Type B pancreatic cell (in vitro differentiated cells): Measurements from ENCODE around the gene SLCO3A1. TPM values are rescaled to one million over a fixed set of nuclear protein-coding genes. Genes with fewer than 3 reads are reported as not detected.

Experiments
- DNase-seq: peaks from one replicate; pipeline ENCODE4 v3.0.0; 2021; ENCODE audit warnings: mixed read lengths; ENCODE audit not compliant: unreplicated experiment; ENCODE audit errors: extremely low spot score
- H3K27ac Mint-ChIP-seq: 2 replicates; pipeline ENCODE4 v1.8.0; 2021; ENCODE audit warnings: mild to moderate bottlenecking, mixed read lengths
- H3K27me3 Mint-ChIP-seq: 2 replicates; pipeline ENCODE4 v1.8.0; 2021; ENCODE audit warnings: mixed read lengths
- H3K36me3 Mint-ChIP-seq: 2 replicates; pipeline ENCODE4 v1.8.0; 2021; ENCODE audit warnings: mixed read lengths
- H3K4me1 Mint-ChIP-seq: one replicate; pipeline ENCODE4 v1.8.0; 2021; ENCODE audit warnings: mixed read lengths; ENCODE audit not compliant: unreplicated experiment
- H3K4me3 Mint-ChIP-seq: 2 replicates; pipeline ENCODE4 v1.8.0; 2021; ENCODE audit warnings: mild to moderate bottlenecking, mixed read lengths
- H3K9me3 Mint-ChIP-seq: 2 replicates; pipeline ENCODE4 v1.8.0; 2021; ENCODE audit warnings: mixed read lengths
- CTCF ChIP-seq: fragments of 200-600 bp; sonication (generic); conservative IDR thresholded peaks from 2 replicates; pipeline ENCODE4 v1.5.0; 2021; ENCODE audit warnings: antibody characterized with exemption, mild to moderate bottlenecking
- total RNA-seq: library from RNA; stranded (reverse); gene quantifications from 2 replicates; pipeline ENCODE4 v1.2.1, GENCODE V29; 2021; ENCODE audit warnings: low replicate concordance

Gene SLCO3A1
- total RNA-seq, 1 donor from 2014 or later: 30.9 TPM

DNA sequence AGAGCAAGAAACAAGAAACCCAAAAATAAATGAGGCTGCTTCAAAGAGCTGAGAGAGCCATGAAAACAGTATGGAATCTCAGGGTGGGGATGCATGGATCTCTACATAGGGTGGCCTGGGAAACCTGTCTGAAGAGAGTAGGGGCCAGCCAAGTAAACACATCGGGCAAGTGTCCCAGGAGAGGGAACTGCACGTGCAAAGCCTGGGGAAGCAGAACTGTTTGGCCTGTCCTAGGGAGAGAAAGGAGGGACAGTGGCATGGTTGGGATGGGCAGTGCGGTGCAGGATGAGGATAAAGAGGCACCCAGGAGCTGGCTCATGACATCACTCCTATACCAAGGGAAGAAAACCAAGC is 271.1 kb downstream of the SLCO3A1 start:
- H3K27ac Mint-ChIP-seq: peak overlapping the region; percentile 85
- peaks cover 19% of the 10 kb centered on the region for H3K4me1 Mint-ChIP-seq

DNA sequence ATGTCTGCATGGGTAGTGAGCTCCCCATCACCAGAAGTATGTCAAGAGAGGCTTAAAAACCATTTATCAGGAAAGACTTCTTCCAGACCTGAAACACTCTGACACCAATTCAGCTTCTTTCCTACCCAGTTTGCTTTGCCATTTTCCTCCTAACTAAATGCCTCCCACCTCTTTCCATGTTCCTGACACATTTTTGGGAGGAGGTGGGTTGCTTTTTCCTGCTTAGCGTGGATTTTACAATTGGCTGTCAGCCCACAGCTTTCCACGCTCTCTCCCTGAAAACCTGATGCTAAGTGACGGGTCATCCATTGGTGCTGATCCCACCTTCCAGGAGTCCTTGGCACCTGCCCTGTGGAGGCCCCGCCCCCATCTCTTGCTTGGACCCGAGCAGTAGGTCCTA is 275.3 kb downstream of the SLCO3A1 start:
- Mint-ChIP-seq H3K36me3 (peaks cover 31% of the 10 kb centered on the region), H3K4me3 (no peak overlapping the region), H3K4me1 (peaks cover 21% of the 10 kb centered on the region), H3K9me3 (no peaks in the 10 kb centered on the region), H3K27me3 (peaks cover 2% of the 10 kb centered on the region), H3K27ac (no peak overlapping the region)
- TF ChIP-seq CTCF: no peak
- no peak for DNase-seq

More for the DNA sequence above, 271.1 kb downstream of the SLCO3A1 start:
- H3K27me3 Mint-ChIP-seq: peaks cover 2% of the 10 kb centered on the region
- H3K4me3 Mint-ChIP-seq: peak overlapping the region; percentile 56
- DNase-seq: no peak
- H3K36me3 Mint-ChIP-seq: peaks cover 41% of the 10 kb centered on the region
- TF ChIP-seq CTCF: no peak
- peaks cover 13% of the 10 kb centered on the region for H3K9me3 Mint-ChIP-seq

GRCh38 chr15:92130244-92130643 is 276.7 kb downstream of the SLCO3A1 start:
- Mint-ChIP-seq H3K27ac (no peak overlapping the region), H3K4me3 (no peak overlapping the region), H3K9me3 (no peaks in the 10 kb centered on the region), H3K4me1 (peaks cover 19% of the 10 kb centered on the region), H3K36me3 (peaks cover 22% of the 10 kb centered on the region), H3K27me3 (no peaks in the 10 kb centered on the region)
- no peak for DNase-seq
- TF ChIP-seq CTCF: no peak

GRCh38 chr15:92130906-92131305 is 277.4 kb downstream of the SLCO3A1 start:
- Mint-ChIP-seq H3K27ac (no peak overlapping the region), H3K27me3 (no peaks in the 10 kb centered on the region), H3K9me3 (no peaks in the 10 kb centered on the region), H3K4me3 (no peak overlapping the region), H3K36me3 (peaks cover 27% of the 10 kb centered on the region), H3K4me1 (peaks cover 23% of the 10 kb centered on the region)
- no peak for DNase-seq
- TF ChIP-seq CTCF: no peak

DNA sequence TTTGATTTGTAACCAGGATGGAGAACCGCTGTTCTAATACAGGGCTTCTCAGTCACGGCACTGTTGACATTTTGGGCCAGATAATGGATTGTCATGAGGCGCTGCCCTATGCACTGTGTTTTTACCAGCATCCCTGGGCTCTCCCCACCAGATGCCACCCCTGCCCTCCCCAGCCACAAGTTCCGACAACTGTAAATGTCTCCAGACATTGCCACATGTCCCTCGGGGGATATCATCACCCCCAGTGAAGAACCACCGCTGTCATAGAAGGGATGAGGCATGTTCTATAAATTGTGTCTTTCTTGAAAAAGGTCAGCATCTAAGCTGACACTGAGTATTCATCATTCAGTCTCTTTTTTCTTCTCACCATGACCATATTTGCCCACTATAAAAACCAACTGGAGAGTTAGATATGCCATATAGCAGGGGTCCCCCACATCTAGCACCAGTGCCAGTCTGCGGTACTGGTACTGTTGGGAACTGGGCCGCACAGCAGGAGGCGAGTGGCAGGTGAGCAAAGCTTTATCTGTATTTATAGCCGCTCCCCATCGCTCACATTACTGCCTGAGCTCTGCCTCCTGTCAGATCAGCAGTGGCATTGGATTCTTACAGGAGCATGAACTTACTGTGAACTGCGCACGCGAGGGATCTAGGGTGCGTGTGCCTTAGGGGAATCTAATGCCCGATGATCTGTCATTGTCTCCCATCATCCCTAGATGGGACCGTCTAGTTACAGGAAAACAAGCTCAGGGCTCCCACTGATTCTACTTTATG is 279.7 kb downstream of the SLCO3A1 start:
- no peak overlapping the region for H3K27ac Mint-ChIP-seq
- H3K4me1 Mint-ChIP-seq: peaks cover 23% of the 10 kb centered on the region

More for the DNA sequence above, 279.7 kb downstream of the SLCO3A1 start:
- Mint-ChIP-seq H3K9me3 (no peaks in the 10 kb centered on the region), H3K27me3 (no peaks in the 10 kb centered on the region), H3K4me3 (no peak overlapping the region), H3K36me3 (peaks cover 26% of the 10 kb centered on the region)
- no peak for TF ChIP-seq CTCF
- no peak for DNase-seq
